SKM-1 (cell line): ENCODE measurements around the gene UBA6.
"Not testable (repeated sequence)": the region's sequence is repeated elsewhere in the genome, so short reads cannot be mapped to it uniquely, and the experiment has no call there.

Source experiments
- DNase-seq: peaks from one replicate; lab custom pipeline; 2025; ENCODE audit not compliant: unreplicated experiment; lab: John Stamatoyannopoulos, UW

Gene UBA6

DNA sequence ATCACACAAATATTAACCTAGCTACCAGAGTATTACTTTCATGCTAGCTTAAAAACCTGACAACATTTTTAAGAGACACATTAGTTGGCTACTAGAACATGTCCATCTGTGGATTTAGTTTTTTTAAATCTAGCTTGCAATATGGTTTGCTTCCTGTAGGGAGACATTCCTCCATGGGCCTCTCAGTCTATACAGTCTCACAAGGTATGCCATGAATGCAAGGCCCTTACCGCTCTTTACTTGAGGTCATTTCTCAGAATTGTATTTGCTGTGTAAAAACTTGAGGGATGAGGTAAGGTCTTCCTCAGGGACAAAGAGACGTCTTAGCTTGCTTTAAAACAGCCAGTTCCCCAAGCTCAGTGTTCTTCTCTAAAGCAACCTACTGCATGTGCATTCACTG is 26.9 kb downstream of the UBA6 start:
- no peak for DNase-seq

DNA sequence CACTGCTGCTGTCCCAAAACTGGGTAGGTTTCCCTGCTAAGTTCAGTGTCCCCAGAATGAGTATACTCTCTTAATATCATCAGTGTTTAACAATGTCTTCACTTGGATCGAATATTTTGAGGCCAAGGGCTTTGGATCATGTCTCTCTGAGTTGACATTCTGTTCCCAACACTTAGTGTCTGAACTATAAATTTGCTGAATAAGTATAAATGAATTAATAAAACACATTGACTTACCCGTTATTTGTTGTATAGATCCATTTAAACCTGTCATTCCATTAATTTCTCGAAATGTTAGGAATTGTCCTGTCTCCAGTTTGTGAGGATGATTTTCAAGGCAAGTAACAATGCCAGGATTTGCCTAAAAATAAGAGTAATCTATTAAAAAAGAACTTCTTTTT is 32.6 kb downstream of the UBA6 start:
- DNase-seq = no peak

DNA sequence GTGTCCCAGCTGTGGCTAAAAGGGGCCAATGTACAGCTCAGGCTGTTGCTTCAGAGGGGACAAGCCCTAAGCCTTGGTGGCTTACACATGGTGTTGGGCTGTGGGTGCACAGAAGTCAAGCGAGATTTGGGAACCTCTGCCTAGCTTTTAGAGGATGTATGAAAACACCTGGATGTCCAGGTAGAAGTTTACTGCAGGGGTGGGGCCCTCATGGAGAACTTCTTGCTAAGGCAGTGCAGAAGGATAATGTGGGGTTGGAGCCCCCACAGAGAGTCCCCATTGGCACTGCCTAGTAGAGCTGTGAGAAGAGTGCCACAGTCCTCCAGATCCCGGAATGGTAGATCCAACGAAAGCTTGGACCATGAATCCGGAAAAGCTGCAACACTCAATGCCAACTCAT is 40.5 kb downstream of the UBA6 start:
- DNase-seq = no peak

DNA sequence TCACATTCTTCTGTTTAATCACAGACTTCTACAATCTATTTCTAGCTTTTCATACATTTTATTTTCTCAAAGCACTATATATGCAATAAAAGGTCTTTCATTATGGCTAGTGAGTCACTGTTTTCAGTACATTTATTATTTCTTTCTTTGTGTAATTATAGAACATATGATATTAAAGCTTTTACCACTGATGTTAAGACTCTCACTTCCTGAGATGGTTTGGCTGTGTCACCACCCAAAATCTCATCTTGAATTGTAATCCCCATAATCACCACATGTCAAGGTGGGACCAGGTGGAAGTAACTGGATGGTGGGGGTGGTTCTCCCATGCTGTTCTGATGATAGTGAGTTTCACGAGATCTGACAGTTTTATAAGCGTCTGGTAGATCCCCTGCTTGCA is 41.9 kb downstream of the UBA6 start:
- DNase-seq = no peak

DNA sequence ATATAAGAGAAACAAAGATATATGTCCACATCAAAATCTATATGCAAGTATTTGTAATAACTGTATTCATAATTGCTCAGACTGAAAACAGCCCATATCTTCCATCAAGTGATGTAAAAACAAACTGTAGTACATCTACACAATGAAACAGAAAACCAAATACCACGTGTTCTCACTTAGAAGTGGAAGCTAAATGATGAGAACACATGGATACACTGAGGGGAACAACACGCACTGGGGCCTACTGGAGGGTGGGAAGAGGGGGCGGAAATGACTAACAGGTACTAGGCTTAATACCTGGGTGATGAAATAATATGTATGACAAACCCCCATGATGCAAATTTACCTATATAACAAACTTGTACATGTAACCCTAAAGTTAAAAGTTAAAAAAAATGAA is 42.7 kb downstream of the UBA6 start:
- no peak for DNase-seq

DNA sequence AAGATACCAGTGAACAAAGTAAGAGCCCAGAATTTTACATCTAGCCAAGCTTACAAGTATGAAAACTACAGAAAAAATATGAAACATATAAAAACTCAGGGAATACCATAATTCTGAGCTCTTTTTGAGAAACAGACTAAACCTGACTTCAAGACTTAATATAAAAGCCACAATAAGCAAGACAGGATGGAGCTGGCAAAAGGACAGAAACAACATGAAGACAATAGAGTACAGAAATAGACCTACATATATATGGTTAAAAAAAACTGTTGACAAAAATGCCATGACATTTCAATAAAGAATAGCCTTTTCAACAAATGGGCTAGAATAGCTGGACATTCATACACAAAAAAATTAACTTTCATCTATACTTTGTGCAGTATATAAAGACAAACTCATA is 49.4 kb downstream of the UBA6 start:
- DNase-seq = no peak

DNA sequence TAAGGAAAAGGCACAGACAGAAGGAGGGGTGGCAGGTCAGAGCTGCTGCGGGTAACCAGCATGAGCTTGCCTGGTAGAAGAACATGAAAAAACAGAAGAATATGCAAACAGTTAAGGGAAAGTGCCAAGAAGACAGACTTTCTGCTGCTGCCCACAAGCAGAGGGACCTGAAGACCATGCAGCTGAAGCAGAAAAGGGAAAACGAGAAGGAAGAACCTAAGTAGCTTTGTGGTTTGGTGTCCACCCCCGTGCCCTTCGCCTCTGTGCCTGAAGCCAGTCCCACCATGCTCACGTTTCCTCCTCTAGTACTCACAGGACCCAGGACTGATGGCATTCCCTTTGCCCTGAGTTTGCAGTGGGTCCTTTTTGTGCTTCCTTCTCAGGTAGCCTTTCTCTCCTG is 62.8 kb downstream of the UBA6 start:
- DNase-seq = no peak

DNA sequence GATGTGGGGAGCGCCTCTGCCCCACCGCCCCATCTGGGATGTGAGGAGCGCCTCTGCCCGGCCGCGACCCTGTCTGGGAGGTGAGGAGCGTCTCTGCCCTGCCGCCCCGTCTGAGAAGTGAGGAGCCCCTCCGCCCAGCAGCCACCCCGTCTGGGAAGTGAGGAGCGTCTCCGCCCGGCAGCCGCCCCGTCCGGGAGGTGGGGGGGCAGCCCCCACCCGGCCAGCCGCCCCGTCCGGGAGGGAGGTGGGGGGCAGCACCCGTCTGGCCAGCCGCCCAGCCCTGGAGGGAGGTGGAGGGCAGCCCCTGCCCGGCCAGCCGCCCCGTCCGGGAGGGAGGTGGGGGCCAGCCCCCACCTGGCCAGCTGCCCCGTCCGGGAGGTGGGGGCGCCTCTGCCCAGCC is 64.0 kb downstream of the UBA6 start:
- DNase-seq = not testable (repeated sequence)

DNA sequence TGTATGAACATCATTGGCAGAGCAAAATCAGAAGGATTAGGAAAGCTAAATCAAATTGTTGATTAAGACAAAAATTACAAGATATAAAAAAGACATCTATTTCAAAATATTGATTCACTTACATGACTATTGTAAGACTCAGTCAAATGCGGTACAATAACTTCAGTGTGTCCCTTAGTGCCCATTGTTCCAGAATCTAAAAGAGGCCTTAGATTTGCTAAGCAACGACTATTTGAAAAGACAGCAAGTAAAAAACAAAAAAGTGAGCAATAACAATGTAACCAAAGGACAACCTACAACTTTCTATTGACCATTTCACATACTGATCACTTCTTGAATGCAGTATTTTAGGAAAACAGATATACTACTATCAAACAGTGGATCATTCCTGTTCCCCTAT is 65.6 kb downstream of the UBA6 start:
- DNase-seq = no peak

DNA sequence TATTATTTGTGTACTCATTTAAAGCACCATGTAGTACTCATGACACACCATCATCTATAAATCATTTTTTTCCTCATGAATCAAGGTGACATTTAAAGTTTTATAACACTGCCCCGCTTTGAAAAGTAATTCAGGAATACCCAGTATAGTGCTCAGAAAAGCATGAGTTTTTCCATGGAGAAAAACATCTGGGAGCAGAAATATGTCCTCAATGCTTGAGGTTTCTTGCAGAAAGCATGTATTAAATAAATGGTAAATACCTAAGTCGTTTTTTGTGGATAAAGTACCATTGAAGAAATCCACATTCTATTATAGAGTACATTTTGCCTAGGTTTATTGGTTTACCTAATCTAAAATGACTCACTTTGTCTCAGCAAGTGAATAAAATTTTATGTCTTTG is 66.2 kb downstream of the UBA6 start:
- no peak for DNase-seq

DNA sequence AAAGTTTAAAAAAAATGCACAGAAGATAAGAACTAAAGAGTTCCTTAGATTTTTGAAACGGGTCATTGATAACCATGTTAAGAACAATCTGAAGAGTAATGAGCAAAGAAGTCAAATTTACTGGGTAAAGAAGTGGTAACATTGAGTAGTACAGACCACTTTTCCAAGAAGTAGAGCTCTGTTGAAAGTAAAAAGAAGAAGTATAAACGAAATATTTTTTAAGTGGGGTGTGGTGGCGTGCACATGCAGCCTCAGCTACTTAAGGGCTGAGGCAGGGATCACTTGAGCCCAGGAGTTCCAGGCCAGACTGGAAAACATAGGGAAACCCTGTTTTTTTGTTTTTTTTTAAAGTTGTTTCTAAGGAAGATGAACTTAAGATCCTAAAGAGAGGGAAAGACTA is 68.5 kb downstream of the UBA6 start:
- DNase-seq = peak; percentile 26

DNA sequence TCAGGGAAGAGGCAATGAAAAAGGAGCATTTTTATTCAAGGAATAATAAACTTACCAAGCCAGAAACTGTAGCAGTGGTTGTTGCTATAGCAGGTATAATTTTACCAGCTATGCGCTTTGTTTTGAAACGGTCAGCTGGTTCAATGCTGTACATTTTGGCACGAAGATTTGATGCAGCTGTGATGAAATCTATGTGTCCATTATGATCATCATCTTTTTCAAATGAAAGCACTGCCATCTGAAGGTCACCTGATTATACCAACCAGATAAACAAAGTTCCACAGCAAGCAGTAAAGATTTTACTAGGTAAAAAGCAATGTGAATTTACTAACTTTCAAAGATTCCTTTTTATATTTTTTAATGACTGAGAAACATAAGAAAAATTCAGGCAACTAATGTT is 76.0 kb downstream of the UBA6 start:
- no peak for DNase-seq

DNA sequence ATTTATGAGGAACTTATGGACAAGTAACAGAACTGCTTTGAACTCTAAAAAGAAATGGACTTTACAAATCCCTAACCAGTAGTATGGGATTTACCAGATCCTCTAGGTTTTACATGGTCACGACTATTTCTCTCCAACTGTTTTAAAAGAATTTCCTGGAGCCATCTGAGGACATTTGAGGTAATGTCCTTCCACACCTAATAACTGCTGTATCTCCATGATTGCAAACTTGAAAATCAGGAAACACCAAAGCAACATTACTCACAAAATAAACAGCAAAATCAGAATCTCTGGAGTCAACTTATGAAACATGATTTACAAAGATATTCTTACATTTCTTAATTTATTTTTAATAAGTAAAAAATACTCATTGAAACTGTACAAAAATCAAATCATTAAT is 84.5 kb downstream of the UBA6 start:
- DNase-seq = no peak

DNA sequence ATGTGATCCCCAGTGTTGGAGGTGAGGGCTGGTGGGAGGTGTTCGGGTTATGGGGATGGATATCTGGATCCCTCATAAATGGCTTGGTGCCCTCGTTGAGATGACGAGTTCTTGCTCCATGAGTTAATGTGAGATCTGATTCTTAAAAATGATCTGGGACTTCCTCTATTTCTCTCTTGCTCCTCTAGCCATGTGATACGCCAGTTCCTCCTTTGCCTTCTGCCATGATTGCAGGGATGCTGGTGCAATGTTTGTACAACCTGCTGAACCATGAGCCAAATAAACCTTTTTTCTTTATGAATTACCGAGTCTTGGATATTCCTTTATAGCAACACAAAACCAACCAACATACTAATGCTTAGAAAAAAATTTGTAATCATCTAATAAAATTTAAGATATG is 85.8 kb downstream of the UBA6 start:
- DNase-seq = no peak

DNA sequence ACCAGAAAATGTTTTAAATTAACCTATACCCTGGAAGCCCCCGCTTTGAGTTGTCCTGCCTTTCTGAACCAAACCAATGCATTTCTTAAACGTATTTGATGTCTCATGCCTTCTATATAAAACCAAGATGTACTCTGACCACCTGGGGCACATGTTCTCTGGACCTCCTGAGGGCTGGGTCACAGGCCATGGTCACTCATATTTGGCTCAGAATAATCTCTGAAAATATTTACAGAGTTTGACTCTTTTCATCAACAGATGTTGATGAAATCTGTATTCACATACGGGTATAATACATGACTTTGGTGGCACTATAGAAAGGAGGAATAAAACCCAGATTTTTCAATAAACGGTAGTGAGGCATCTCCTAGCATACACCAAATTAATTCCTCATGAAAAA is 86.8 kb downstream of the UBA6 start:
- DNase-seq = no peak

DNA sequence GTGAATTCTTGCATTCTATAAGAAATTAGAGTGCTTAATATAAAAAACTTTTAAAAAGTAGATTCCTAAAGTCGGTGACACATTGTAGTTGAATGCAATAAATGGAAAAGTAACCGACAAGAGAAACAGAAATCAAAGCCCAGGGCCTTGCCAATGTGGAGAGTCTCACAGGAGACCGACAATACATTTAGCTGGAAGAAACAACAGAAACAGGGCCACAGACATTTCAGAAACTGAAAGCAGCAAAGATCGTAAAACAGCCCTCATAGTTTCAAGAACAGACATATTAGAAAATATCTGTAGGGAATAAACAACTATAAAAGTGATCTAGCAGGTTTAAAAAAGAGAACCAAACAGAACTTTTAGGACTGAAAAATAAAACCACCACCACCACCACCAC is 92.9 kb downstream of the UBA6 start:
- no peak for DNase-seq

DNA sequence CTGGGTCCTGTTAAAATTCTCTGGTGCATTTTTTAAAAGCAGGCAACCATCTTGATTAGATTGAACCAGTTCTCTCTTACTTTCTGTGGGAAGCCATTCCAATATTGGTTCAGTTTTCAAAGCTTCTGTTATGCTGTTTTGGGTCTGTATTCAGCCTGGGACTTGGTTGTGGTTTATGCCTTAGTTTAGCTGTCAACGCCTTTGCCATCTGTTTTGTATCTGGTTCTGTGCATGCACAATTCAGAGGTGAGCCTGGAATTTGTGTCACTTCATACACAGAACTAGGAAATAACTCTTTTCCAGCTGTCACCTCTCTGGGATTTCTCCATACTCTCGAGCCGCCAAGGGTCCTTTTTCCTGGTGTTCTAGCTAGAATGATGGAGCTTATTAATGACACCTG is 96.2 kb downstream of the UBA6 start:
- no peak for DNase-seq

DNA sequence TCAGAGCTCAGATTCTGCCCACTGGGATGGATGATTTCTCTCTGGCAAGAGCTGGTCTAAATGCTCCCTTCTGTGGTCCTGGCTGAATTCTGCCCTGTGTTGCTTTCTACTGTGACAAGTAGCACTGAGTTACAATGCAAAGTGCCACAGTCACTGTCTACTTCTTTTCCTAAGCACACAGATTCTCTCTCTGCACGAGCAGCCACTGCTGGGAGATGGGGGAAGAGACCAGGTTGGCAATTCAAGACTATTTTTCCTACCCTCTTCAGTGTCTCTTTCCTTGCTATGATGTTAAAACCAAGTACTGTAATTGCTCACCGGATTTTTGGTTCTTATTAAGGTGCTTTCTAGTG is 97.0 kb downstream of the UBA6 start:
- DNase-seq = no peak

DNA sequence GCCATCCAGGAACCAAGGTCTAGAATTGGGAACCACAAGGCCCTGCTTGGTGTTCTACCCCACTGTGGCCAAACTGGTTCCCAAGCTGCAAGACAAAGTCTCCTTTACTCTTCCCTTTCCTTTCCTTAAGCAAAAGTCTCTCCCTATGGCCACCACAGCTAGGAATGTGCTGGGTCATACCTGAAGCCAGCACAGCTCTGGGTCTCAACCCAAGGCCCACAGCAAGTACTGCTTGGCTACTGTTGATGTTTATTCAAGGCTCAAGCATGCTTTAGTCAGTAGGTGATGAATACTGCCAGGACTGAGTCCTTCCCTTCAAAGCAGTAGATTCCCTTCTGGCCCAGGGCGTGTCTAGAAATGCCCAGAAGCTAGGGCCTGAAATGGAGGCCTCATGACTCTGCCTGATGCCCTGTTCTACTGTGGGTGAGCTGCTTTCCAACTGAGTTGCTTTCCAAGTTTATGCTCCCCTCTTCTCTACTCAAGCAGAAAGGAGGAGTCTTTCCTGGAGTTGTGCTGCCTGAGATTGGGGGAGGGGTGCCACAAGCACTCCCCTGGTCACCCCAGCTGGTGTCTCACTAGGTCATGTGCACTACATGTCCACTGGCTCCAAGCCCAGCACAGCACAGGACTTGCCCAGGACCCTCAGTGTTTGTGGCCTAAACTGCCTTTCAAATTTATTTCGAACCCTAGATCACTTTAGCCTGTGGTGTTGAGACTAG is 97.5 kb downstream of the UBA6 start:
- no peak for DNase-seq

DNA sequence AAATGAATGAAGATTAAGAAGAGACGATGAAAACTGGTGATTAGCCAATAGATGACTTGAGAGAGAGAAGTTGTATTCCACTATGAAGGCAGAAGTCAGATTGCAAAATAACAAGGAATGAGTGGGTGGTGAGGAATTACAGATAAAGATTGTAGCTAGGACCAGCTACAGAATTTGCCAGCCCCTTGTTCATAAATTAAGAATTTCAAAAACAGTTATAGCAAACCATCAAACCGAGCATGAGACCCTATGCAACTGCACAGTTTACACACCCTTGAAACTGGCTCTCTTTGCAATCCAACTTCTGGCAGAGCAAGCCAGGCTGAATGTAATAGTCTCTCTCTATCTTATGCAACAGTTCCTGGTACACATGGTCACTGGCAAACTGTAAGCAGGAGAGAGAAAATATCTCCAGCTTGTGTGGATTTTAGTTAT is 107.2 kb downstream of the UBA6 start:
- no peak for DNase-seq

DNA sequence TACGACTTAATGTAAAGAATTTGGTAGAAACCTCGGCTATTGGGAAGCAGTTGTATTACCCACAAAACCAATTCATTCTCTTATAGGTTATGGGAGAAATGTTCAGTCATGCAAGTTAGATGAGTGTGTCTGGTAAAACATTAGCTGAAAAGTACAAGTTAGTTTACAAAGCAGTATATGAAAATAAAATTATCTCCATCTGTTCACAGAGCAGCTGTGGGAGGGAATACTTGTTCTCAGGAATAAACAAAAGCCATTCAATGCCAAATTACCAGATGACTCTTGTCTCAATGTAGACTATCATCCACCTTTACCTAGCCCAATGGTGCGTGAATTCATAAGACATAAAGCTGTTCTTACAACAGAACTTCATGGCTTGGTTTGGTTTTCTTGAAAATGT is 113.8 kb downstream of the UBA6 start:
- DNase-seq = no peak

DNA sequence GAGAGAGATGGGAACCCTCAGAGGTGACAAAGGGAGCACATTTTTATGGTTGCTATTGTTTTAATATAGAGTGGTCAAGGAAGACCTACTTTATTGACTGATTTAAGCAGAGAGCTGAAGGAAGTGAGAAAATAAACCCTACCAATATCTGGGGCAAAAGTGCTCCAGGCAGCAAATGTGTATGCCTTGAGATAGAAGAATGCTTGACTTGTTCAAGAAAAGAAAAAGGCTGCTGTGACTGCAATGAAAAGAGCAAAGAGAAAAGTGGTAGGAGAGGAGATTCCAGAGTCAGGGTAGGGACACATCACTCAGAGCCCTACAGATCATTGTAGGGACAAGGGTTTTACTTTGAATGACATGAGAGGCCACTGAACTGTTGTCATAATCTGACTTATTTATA is 116.5 kb downstream of the UBA6 start:
- no peak for DNase-seq

DNA sequence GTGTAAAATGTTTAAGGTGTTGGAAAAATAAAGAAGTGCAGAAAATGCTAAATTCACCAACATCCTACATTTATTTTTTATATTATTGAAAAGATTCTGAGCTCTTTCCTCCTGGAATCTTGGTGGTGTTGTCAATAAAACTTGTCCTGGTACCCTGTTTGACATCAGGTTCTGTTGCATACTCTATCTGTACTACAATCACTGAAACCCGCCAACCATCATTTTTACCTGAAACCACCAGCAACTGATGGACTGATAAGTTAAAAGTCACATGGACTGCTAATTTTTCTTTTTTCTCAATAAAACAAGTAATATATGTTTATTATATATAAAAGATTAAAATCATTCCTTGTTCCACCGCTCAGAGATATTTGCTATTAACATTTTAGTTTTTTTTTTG is 119.0 kb downstream of the UBA6 start:
- DNase-seq = no peak
